Ovary (tissue), 3 donors: ENCODE results near the gene SAA4.
"Not testable (repeated sequence)": the region's sequence is repeated elsewhere in the genome, so short reads cannot be mapped to it uniquely, and the experiment has no call there.

Experiments
- POLR2A ChIP-seq: fragments of 450-650 bp; IDR thresholded peaks from one replicate; pipeline ENCODE4 v1.6.1; 2017; ENCODE audit warnings: antibody characterized with exemption, mild to moderate bottlenecking, moderate library complexity
- TF ChIP-seq, protein P1 (sequence below), 3 donors: fragments of 450-650 bp in 2 of 3; fragments of 200-600 bp in 1 of 3; IDR thresholded peaks; one replicate each; pipeline versions ENCODE4 v1.5.1 to v1.8.0; 2016 to 2022; ENCODE audit warnings: antibody characterized with exemption in 3 of 3, mild to moderate bottlenecking in 1 of 3
- donor health status: DM: no; HTN: no; CAD: no.

DNA sequence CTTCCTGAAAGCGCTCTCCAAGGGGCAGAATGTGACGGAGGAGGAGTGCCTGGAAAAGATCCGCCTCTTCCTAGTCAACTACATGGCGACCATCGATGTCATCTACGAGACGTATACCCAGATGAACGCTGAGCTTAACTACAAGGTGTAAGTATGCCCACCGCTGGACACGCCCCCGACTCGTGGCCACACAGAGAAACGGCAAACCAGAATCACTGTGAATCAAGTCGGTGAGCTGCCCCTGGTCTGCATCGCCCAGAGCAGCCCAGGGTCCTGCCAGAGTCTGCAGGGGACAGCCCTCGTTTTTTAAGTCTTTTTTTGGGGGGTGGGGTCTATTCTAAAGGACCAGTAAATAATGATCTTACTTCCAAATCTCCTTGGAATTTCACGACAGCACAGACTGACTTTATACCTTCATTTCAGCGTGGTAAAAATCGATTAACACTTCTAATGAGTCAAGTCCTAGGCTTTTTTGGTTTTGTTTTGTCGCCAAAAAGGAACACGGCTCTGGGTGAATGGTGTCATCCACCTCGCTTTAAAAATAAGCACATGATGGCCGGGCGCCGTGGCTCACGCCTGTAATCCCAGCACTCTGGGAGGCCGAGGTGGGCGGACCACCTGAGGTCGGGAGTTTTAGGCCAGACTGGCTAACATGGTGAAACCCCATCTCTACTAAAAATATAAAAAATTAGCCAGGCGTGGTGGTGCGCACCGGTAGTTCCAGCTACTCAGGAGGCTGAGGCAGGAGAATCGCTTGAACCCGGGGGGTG is 46.9 kb downstream of the SAA4 start:
- TF ChIP-seq, protein P1, sequence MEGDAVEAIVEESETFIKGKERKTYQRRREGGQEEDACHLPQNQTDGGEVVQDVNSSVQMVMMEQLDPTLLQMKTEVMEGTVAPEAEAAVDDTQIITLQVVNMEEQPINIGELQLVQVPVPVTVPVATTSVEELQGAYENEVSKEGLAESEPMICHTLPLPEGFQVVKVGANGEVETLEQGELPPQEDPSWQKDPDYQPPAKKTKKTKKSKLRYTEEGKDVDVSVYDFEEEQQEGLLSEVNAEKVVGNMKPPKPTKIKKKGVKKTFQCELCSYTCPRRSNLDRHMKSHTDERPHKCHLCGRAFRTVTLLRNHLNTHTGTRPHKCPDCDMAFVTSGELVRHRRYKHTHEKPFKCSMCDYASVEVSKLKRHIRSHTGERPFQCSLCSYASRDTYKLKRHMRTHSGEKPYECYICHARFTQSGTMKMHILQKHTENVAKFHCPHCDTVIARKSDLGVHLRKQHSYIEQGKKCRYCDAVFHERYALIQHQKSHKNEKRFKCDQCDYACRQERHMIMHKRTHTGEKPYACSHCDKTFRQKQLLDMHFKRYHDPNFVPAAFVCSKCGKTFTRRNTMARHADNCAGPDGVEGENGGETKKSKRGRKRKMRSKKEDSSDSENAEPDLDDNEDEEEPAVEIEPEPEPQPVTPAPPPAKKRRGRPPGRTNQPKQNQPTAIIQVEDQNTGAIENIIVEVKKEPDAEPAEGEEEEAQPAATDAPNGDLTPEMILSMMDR (IDR thresholded peaks at IDR 0.05): not testable (repeated sequence)
- TF ChIP-seq POLR2A: not testable (repeated sequence)
